Activated naive CD4-positive, alpha-beta T cell treated with anti-CD3 and anti-CD28 coated beads, Interleukin-2, amount 50 U/mL, for 72 hours (primary cell): Measurements from ENCODE around the gene CDH24. TPM values are rescaled to one million over a fixed set of nuclear protein-coding genes. Genes with fewer than 3 reads are reported as not detected.

Experiments used
- ATAC-seq, 2 donors: fragments of 150-1000 bp; cut with Tn5 transposase; 2 replicates each; pipeline ENCODE4 v1.10.0; 2021; ENCODE audit warnings: mild to moderate bottlenecking in 2 of 2, moderate library complexity in 2 of 2
- DNase-seq, 2 donors: peaks; one replicate each; pipeline ENCODE4 v3.0.0; 2021 to 2022; ENCODE audit warnings: low spot score in 2 of 2
- H3K27ac Mint-ChIP-seq, 2 donors: one replicate each; pipeline ENCODE4 v1.8.0; 2022; ENCODE audit warnings: mild to moderate bottlenecking in 2 of 2, mixed read lengths in 2 of 2
- H3K36me3 Mint-ChIP-seq, 2 donors: one replicate each; pipeline ENCODE4 v1.8.0; 2022; ENCODE audit warnings: mixed read lengths in 2 of 2
- H3K9me3 Mint-ChIP-seq, 2 donors: one replicate each; pipeline ENCODE4 v1.8.0; 2022; ENCODE audit warnings: mixed read lengths in 2 of 2
- total RNA-seq, 2 donors: library from RNA; stranded (reverse); gene quantifications; one replicate each; pipeline ENCODE4 v1.2.3, GENCODE V29; 2022

CDH24 gene
- total RNA-seq, 2 donors from 2014 or later: 1.1 to 1.4 TPM

- ATAC-seq (no peak), DNase-seq (no peak)
- H3K9me3 Mint-ChIP-seq: no peaks in the 10 kb centered on the region
- no peak overlapping the region for H3K27ac Mint-ChIP-seq
- H3K36me3 Mint-ChIP-seq: peaks cover 34 to 44% of the 10 kb centered on the region in 2 donors
These were observed 36.8 kb upstream of the CDH24 start for GRCh38 chr14:23093991-23094665.

- H3K27ac Mint-ChIP-seq: no peak overlapping the region
- DNase-seq: no peak
- H3K36me3 Mint-ChIP-seq: peaks cover 34 to 45% of the 10 kb centered on the region in 2 donors
- ATAC-seq: no peak
- H3K9me3 Mint-ChIP-seq: no peaks in the 10 kb centered on the region
These were observed 36.2 kb upstream of the CDH24 start for GRCh38 chr14:23093526-23093925.

GRCh38 chr14:23093104-23093503, 35.8 kb upstream of the CDH24 start:
- DNase-seq (no peak), ATAC-seq (no peak)
- H3K36me3 Mint-ChIP-seq: peaks cover 34 to 45% of the 10 kb centered on the region in 2 donors
- no peak overlapping the region for H3K27ac Mint-ChIP-seq
- no peaks in the 10 kb centered on the region for H3K9me3 Mint-ChIP-seq

GRCh38 chr14:23091294-23092225, 34.2 kb upstream of the CDH24 start:
- Mint-ChIP-seq H3K9me3 (no peaks in the 10 kb centered on the region), H3K27ac (peak overlapping the region in 1 of 2 donors; percentile 39), H3K36me3 (peaks cover 26 to 44% of the 10 kb centered on the region in 2 donors)
- ATAC-seq (no peak), DNase-seq (no peak)

- ATAC-seq (no peak), DNase-seq (no peak)
- H3K9me3 Mint-ChIP-seq: no peaks in the 10 kb centered on the region
- peaks cover 24 to 51% of the 10 kb centered on the region in 2 donors for H3K36me3 Mint-ChIP-seq
- no peak overlapping the region for H3K27ac Mint-ChIP-seq
These were observed 32.9 kb upstream of the CDH24 start for GRCh38 chr14:23090254-23090636.

- DNase-seq: no peak
These were observed 32.4 kb upstream of the CDH24 start for GRCh38 chr14:23089498-23090253.

GRCh38 chr14:23086565-23086964, 29.2 kb upstream of the CDH24 start:
- peak overlapping the region in 1 of 2 donors; percentile 11 for H3K27ac Mint-ChIP-seq

More at GRCh38 chr14:23089498-23090253, 32.4 kb upstream of the CDH24 start:
- no peak for ATAC-seq
- Mint-ChIP-seq H3K27ac (peak overlapping the region in 1 of 2 donors; percentile 8), H3K36me3 (peaks cover 24 to 51% of the 10 kb centered on the region in 2 donors), H3K9me3 (no peaks in the 10 kb centered on the region)

GRCh38 chr14:23085458-23085857, 28.1 kb upstream of the CDH24 start:
- H3K27ac Mint-ChIP-seq: peak overlapping the region; percentile 11 to 75
- ATAC-seq (peak; percentile 61 to 78), DNase-seq (no peak)
- no peaks in the 10 kb centered on the region for H3K9me3 Mint-ChIP-seq
- peaks cover 22 to 36% of the 10 kb centered on the region in 2 donors for H3K36me3 Mint-ChIP-seq

More at GRCh38 chr14:23086565-23086964, 29.2 kb upstream of the CDH24 start:
- peaks cover 20 to 34% of the 10 kb centered on the region in 2 donors for H3K36me3 Mint-ChIP-seq
- no peak for ATAC-seq
- DNase-seq: no peak
- H3K9me3 Mint-ChIP-seq: no peaks in the 10 kb centered on the region

- peaks cover 13 to 18% of the 10 kb centered on the region in 2 donors for H3K36me3 Mint-ChIP-seq
- no peak for ATAC-seq
- no peak for DNase-seq
- H3K27ac Mint-ChIP-seq: peak overlapping the region; percentile 9 to 81
- no peaks in the 10 kb centered on the region for H3K9me3 Mint-ChIP-seq
These were observed 23.2 kb upstream of the CDH24 start for GRCh38 chr14:23080474-23080873.

- H3K36me3 Mint-ChIP-seq: peaks cover 13 to 21% of the 10 kb centered on the region in 2 donors
- DNase-seq (no peak), ATAC-seq (no peak)
- H3K9me3 Mint-ChIP-seq: no peaks in the 10 kb centered on the region
- peak overlapping the region; percentile 42 to 51 for H3K27ac Mint-ChIP-seq
These were observed 22.4 kb upstream of the CDH24 start for GRCh38 chr14:23079716-23080115.

GRCh38 chr14:23078692-23079116, 21.4 kb upstream of the CDH24 start:
- ATAC-seq: peak in 1 of 2 donors; percentile 88

GRCh38 chr14:23077962-23078361, 20.6 kb upstream of the CDH24 start:
- Mint-ChIP-seq H3K9me3 (no peaks in the 10 kb centered on the region), H3K27ac (peak overlapping the region; percentile 42 to 73), H3K36me3 (peaks cover 13 to 21% of the 10 kb centered on the region in 2 donors)
- no peak for ATAC-seq
- DNase-seq: no peak

More at GRCh38 chr14:23078692-23079116, 21.4 kb upstream of the CDH24 start:
- DNase-seq: no peak
- Mint-ChIP-seq H3K36me3 (peaks cover 13 to 21% of the 10 kb centered on the region in 2 donors), H3K9me3 (no peaks in the 10 kb centered on the region), H3K27ac (peak overlapping the region; percentile 29 to 42)

GRCh38 chr14:23076785-23077408, 19.6 kb upstream of the CDH24 start:
- H3K27ac Mint-ChIP-seq: no peak overlapping the region
- H3K36me3 Mint-ChIP-seq: peaks cover 13 to 24% of the 10 kb centered on the region in 2 donors
- peak; percentile 45 to 57 for ATAC-seq
- no peaks in the 10 kb centered on the region for H3K9me3 Mint-ChIP-seq
- DNase-seq: no peak

GRCh38 chr14:23074906-23075305, 17.6 kb upstream of the CDH24 start:
- Mint-ChIP-seq H3K27ac (no peak overlapping the region), H3K36me3 (peaks cover 4 to 35% of the 10 kb centered on the region in 2 donors), H3K9me3 (no peaks in the 10 kb centered on the region)
- no peak for DNase-seq
- no peak for ATAC-seq

- ATAC-seq (no peak), DNase-seq (no peak)
- peaks cover 0 to 27% of the 10 kb centered on the region in 2 donors for H3K36me3 Mint-ChIP-seq
- peak overlapping the region; percentile 88 to 98 for H3K27ac Mint-ChIP-seq
- no peaks in the 10 kb centered on the region for H3K9me3 Mint-ChIP-seq
These were observed 14.7 kb upstream of the CDH24 start for GRCh38 chr14:23071921-23072539.
